Activated naive CD8-positive, alpha-beta T cell (primary cell): ENCODE data around the gene GBE1.

Source experiments
- H3K27ac Mint-ChIP-seq: one replicate; pipeline ENCODE4 v1.8.0; 2021; ENCODE audit warnings: mixed read lengths
- H3K27me3 Mint-ChIP-seq: one replicate; pipeline ENCODE4 v1.8.0; 2021; ENCODE audit warnings: mixed read lengths
- H3K36me3 Mint-ChIP-seq: one replicate; pipeline ENCODE4 v1.8.0; 2021; ENCODE audit warnings: mixed read lengths
- H3K4me1 Mint-ChIP-seq: one replicate; pipeline ENCODE4 v1.8.0; 2021; ENCODE audit warnings: low read depth, mixed read lengths
- H3K4me3 Mint-ChIP-seq: one replicate; pipeline ENCODE4 v1.8.0; 2021; ENCODE audit warnings: mild to moderate bottlenecking, mixed read lengths
- H3K9me3 Mint-ChIP-seq: one replicate; pipeline ENCODE4 v1.8.0; 2021; ENCODE audit warnings: low read depth, mixed read lengths

The GBE1 gene

GRCh38 chr3:81696090-81696489 is 65.4 kb downstream of the GBE1 start:
- H3K27ac Mint-ChIP-seq = no peak overlapping the region
- no peaks in the 10 kb centered on the region for H3K4me1 Mint-ChIP-seq
- H3K27me3 Mint-ChIP-seq = no peaks in the 10 kb centered on the region
- peaks cover 18% of the 10 kb centered on the region for H3K36me3 Mint-ChIP-seq
- H3K4me3 Mint-ChIP-seq = no peak overlapping the region
- no peaks in the 10 kb centered on the region for H3K9me3 Mint-ChIP-seq

DNA sequence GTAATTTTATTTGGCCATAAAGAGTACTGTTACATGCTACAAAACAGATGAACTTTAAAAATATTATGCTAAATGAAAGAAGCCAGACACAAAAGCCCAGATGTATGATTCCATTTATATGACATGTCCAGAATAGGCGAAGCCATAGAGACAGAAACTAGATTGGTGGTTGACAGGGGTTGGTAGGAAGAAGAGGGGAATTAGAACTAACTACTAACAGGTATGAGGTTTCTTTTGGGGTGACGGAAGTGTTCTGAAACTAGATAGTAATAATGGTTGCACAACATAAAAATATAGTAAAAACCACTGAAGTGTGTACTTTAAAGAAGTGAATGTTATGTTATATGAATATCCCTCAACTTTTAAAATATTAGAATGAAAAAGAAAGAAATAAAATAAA is 66.1 kb downstream of the GBE1 start:
- Mint-ChIP-seq H3K9me3 (no peaks in the 10 kb centered on the region), H3K4me3 (no peak overlapping the region)

DNA sequence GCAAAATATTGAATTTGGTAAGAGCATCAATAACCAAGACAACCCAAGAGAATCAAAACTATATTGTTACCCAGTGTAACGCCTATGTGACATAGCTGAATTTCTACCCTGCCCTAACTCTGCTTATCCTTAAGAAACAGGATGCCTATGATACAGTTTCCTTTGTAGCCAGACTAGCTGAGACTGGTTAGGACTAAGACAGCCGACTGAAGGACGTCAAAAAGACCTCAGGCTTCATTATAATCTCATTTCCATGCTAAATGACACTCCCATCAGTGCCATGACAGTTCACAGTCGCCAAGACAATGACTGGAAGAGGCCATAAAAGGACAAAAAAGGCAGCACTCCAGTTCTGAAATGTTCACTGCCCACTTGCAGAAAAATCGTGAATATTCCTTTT is 66.8 kb downstream of the GBE1 start:
- Mint-ChIP-seq H3K9me3 (no peaks in the 10 kb centered on the region), H3K36me3 (peaks cover 18% of the 10 kb centered on the region), H3K27me3 (no peaks in the 10 kb centered on the region), H3K4me1 (no peaks in the 10 kb centered on the region), H3K4me3 (no peak overlapping the region), H3K27ac (no peak overlapping the region)

More for the DNA sequence above, 66.1 kb downstream of the GBE1 start:
- no peaks in the 10 kb centered on the region for H3K4me1 Mint-ChIP-seq
- H3K27ac Mint-ChIP-seq = no peak overlapping the region
- H3K36me3 Mint-ChIP-seq = peaks cover 20% of the 10 kb centered on the region
- H3K27me3 Mint-ChIP-seq = no peaks in the 10 kb centered on the region

DNA sequence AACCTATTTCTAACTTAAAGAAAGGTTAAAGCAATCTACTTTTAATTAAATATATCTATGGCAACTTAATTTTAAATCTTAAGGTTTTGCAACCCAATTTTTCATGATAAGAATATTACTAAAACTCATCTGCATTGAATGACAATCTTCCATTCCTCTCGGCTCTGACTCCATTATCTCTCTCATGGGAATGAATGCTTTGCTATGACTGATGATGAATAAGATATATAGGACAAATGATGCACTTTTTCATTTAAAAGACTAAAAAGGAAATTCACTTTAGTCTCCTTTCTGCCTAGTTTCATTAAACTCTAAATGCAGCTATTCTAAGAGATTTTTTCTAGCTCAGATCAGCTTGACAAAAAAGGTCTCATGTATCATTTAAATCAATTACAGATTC is 68.7 kb downstream of the GBE1 start:
- Mint-ChIP-seq H3K9me3 (no peaks in the 10 kb centered on the region), H3K27ac (no peak overlapping the region)

GRCh38 chr3:81689617-81690016 is 71.8 kb downstream of the GBE1 start:
- Mint-ChIP-seq H3K4me1 (no peaks in the 10 kb centered on the region), H3K36me3 (peaks cover 19% of the 10 kb centered on the region), H3K9me3 (no peaks in the 10 kb centered on the region), H3K27me3 (no peaks in the 10 kb centered on the region), H3K27ac (no peak overlapping the region), H3K4me3 (no peak overlapping the region)

More for the DNA sequence above, 68.7 kb downstream of the GBE1 start:
- Mint-ChIP-seq H3K4me1 (no peaks in the 10 kb centered on the region), H3K36me3 (peaks cover 12% of the 10 kb centered on the region), H3K4me3 (no peak overlapping the region), H3K27me3 (no peaks in the 10 kb centered on the region)

GRCh38 chr3:81684751-81685395 is 76.6 kb downstream of the GBE1 start:
- Mint-ChIP-seq H3K4me1 (no peaks in the 10 kb centered on the region), H3K36me3 (peaks cover 26% of the 10 kb centered on the region), H3K4me3 (no peak overlapping the region), H3K9me3 (no peaks in the 10 kb centered on the region), H3K27ac (no peak overlapping the region), H3K27me3 (no peaks in the 10 kb centered on the region)

DNA sequence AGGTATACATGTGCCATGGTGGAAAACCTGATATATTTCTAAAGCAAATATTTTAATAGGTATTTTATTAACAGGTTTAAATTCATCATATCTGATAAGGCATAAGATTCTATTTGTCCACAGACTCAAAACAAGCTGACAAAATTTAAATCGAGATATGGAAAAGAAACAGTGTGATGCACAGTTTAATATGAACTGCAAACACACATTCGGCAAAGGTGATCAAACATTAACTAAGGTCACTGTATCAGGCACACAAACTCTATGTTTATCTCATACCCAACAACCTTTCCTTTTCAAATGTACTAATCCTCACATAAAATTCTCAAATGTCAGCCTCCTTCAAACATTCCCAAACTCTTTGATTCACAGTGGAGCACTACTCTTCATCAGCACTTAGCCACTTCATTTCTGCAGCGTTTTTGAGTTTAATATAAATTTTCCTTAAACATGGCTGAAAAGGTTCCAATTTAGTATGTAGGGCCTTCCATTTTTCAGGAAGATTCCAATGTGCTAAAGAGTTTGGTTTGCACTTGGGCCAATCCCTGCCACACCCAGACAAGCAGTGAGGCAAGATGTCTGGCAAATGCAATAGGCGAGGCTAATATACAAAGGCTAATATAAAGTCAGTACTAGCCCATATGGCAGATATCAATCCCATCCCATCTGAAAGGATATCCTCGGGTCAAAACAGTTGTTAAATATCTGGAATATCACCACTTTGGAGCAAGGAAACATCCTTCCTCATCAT is 84.6 kb downstream of the GBE1 start:
- Mint-ChIP-seq H3K36me3 (peaks cover 12% of the 10 kb centered on the region), H3K4me1 (no peaks in the 10 kb centered on the region), H3K4me3 (no peak overlapping the region), H3K27me3 (no peaks in the 10 kb centered on the region), H3K9me3 (no peaks in the 10 kb centered on the region), H3K27ac (no peak overlapping the region)

DNA sequence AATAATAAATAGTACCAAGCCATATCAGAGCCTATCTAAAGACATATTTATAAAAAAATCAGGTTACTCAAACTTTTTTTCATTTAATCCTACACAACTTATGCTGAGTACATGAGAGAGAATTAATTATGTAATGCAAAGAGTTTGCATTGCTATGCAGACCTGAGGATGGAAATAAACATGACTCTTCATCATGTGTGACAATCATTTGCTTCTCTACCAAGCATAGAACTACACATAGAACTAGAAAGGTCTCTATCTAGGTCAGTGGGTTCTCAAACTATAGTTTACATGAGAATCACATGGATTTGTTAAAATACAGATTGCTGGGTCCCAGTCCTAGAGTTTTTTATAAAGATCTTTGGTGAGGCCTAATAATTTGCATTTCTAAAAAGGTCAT is 86.8 kb downstream of the GBE1 start:
- Mint-ChIP-seq H3K9me3 (no peaks in the 10 kb centered on the region), H3K4me1 (no peaks in the 10 kb centered on the region), H3K4me3 (no peak overlapping the region), H3K27ac (no peak overlapping the region), H3K36me3 (peaks cover 4% of the 10 kb centered on the region), H3K27me3 (no peaks in the 10 kb centered on the region)

DNA sequence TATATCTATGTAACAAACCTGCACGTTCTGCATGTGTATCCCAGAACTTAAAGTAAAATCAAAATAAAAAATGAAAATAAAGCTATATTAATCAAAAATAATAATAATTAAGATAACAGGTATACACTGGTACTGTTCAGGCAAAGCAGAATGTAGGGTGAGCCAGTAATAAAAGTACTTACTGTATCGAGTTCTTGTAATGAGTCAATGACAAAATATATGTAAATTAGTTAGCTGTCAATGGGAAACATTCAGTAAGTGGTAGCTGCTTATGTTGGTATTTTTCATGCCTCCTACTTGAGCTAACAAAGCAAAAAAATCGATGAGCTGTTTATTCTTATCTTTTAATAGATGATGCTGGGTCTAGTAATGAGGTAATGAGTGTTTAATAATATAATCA is 93.2 kb downstream of the GBE1 start:
- Mint-ChIP-seq H3K36me3 (no peaks in the 10 kb centered on the region), H3K4me1 (no peaks in the 10 kb centered on the region), H3K27ac (no peak overlapping the region), H3K9me3 (no peaks in the 10 kb centered on the region), H3K4me3 (no peak overlapping the region), H3K27me3 (no peaks in the 10 kb centered on the region)

DNA sequence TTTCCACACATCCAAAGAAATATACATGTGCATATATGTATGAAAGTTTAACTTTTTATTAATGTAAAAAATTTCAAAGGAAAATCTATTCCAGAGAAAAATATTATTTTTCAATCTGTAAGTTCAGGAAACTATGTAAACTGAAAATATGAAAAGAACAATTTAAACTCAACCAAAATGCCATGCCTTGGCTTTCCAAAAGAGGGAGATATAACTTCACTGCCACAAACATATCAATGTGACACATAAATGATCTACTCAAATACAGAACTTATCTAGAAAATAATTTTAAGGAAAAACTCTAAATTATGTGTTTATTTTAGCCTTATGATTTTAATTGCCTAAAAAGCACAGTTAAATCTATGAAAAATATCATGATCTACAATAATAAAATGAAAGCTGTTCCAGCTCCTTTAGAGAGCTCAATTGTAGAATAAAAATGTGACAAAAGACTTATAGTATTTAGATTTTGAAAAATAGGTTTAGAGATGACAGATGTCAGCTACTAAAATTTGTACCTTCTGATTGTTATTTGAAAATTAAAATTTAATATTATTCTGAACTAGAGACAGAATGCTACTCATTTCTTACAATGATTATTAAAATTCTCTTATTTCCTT is 94.8 kb downstream of the GBE1 start:
- Mint-ChIP-seq H3K36me3 (no peaks in the 10 kb centered on the region), H3K27ac (no peak overlapping the region), H3K9me3 (no peaks in the 10 kb centered on the region), H3K4me3 (no peak overlapping the region), H3K27me3 (no peaks in the 10 kb centered on the region), H3K4me1 (no peaks in the 10 kb centered on the region)

DNA sequence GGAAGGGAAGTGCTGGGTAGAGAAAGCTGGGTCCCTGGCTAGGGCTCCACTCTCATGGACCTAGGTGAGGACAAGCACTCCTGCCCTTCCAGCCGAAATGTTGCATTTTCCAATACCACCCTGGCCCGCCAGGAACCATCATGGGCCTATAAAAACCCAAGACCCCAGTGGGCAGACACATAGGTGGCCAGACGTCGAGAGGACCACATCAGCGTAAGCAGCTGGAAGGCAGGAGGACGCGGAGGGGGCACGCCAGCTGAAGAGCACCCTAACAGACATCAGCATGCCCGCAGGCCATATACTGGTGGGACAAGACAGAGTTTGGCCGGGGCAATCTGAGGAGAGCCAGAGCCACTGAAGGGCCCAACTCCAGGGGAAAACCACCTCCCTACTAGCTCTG is 98.3 kb downstream of the GBE1 start:
- no peak overlapping the region for H3K27ac Mint-ChIP-seq
- no peaks in the 10 kb centered on the region for H3K36me3 Mint-ChIP-seq
- H3K27me3 Mint-ChIP-seq = no peaks in the 10 kb centered on the region
- no peaks in the 10 kb centered on the region for H3K4me1 Mint-ChIP-seq
- H3K9me3 Mint-ChIP-seq = no peaks in the 10 kb centered on the region
- no peak overlapping the region for H3K4me3 Mint-ChIP-seq

DNA sequence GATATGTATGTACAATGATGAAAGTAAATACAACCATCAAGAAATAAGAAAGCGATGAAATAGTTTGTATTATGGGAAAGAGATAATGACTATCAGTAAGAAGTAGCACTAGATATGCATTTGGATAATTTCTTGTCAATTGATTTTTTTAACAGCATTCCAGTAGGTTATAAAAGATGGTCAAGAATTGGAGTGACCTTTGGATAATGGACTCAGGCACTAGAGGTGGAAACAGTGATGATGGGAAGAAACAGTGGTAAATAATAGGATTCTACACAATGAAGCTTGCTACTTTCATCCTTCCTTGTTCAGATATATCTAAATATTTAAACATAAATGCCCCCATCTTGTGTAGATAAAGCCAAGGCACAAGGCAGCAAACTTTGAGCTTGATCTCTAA is 101.4 kb downstream of the GBE1 start:
- H3K4me3 Mint-ChIP-seq = no peak overlapping the region
- H3K27me3 Mint-ChIP-seq = no peaks in the 10 kb centered on the region
- no peaks in the 10 kb centered on the region for H3K36me3 Mint-ChIP-seq
- H3K4me1 Mint-ChIP-seq = no peaks in the 10 kb centered on the region
- H3K9me3 Mint-ChIP-seq = no peaks in the 10 kb centered on the region
- no peak overlapping the region for H3K27ac Mint-ChIP-seq

- Mint-ChIP-seq H3K36me3 (no peaks in the 10 kb centered on the region), H3K27ac (no peak overlapping the region), H3K4me3 (no peak overlapping the region), H3K4me1 (no peaks in the 10 kb centered on the region), H3K9me3 (no peaks in the 10 kb centered on the region), H3K27me3 (no peaks in the 10 kb centered on the region)
Observed at GRCh38 chr3:81658322-81658997, 103.0 kb downstream of the GBE1 start.

- H3K4me3 Mint-ChIP-seq = no peak overlapping the region
- no peak overlapping the region for H3K27ac Mint-ChIP-seq
- H3K9me3 Mint-ChIP-seq = no peaks in the 10 kb centered on the region
- H3K36me3 Mint-ChIP-seq = no peaks in the 10 kb centered on the region
- no peaks in the 10 kb centered on the region for H3K4me1 Mint-ChIP-seq
- no peaks in the 10 kb centered on the region for H3K27me3 Mint-ChIP-seq
Observed at GRCh38 chr3:81651139-81651538, 110.3 kb downstream of the GBE1 start.

- Mint-ChIP-seq H3K9me3 (no peaks in the 10 kb centered on the region), H3K4me1 (no peaks in the 10 kb centered on the region)
Observed at GRCh38 chr3:81650187-81650586, 111.3 kb downstream of the GBE1 start.

More at GRCh38 chr3:81650187-81650586, 111.3 kb downstream of the GBE1 start:
- Mint-ChIP-seq H3K27me3 (no peaks in the 10 kb centered on the region), H3K36me3 (no peaks in the 10 kb centered on the region), H3K4me3 (no peak overlapping the region), H3K27ac (no peak overlapping the region)
